Measurements from ENCODE around the gene ANXA4.

DNA sequence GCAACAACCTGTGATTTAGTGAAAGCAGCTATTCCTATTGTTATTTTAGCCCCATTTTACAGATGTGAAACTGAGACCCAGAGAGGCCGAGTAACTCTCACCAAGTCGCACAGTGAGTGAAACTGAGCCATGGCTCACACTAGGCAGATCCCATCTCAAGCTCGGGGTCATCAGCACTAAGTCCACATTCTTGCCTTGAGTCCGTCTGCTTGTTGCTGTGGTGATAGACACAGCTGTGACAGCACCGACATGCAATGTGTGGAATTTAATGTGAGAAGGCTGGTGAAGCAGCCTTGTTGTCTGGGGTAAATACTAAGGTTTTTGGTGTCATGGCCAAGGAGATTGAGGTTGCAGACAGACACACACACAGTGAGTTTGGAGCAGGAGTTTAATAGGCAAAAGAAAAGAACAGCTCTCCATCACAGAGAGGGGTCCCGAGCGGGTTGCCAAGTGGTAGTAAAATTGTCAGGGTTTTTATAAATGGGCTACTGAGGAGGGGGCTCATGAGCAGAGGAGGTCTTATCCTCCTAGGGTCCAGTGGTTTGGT is 47.3 kb downstream of the ANXA4 start:
- TF ChIP-seq POLR2AphosphoS5 (IDR thresholded peaks at IDR 0.05; ENCODE audit: borderline replicate concordance, low read depth, low read length) (no peak), EZH2 (IDR thresholded peaks at IDR 0.05) (no peak), FOXP2 (optimal IDR thresholded peaks at IDR 0.05; ENCODE audit: control extremely low read depth, extremely low read length, insufficient read depth) (no peak)

All from SK-N-MC (cell line).